ENCODE data around the gene LRCH1. TPM values are rescaled to one million over a fixed set of nuclear protein-coding genes. Genes with fewer than 3 reads are reported as not detected.

LRCH1 gene
- total RNA-seq, 3 donors from 2014 or later: 13.5 to 16.4 (median 14.7) TPM

DNA sequence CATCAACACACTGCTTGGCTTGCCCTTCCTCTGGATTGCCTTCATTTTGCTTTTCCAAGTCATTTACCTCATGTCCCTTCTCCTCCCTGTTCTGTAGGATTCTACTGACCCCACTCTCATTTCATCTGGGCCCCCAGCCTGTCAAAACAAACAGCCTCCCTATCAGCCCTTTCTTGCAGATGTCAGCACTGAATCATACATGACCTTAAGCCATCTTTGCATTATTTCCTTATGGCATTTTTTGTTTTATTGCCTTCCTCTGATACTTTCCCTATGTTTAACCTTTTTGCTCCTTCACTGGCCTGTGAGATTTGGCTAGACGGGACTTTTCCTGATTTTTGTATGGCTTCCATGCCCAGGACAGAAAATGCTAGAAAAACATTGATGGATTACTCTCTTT is 8.7 kb downstream of the LRCH1 start:
- H3K27me3 Mint-ChIP-seq (ENCODE audit: low read depth): no peaks in the 10 kb centered on the region
- ATAC-seq (no peak), DNase-seq (no peak)
- no peaks in the 10 kb centered on the region for H3K9me3 Mint-ChIP-seq
- H3K36me3 Mint-ChIP-seq (ENCODE audit: insufficient read depth): no peaks in the 10 kb centered on the region
- peaks cover 27% of the 10 kb centered on the region for H3K4me1 Mint-ChIP-seq (ENCODE audit: low read depth)
- no peak overlapping the region for H3K4me3 Mint-ChIP-seq

DNA sequence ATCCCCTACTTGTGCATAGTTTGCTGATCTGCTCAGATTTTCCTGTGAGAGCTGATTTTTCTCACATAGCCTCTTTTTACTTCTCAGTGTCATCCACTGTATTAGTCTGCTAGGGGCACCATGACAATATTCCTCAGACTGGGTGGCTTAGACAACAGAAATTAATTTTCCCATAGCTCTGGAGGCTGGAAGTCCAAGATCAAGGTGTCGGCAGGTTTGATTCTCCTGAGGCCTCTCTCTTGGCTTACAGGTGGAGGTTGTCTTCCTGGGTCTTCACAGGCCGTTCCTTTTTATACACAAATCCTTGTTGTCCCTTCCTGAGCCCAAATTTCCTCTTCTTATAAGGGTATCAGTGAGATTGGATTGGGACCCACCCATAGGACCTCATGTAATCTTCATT is 9.2 kb downstream of the LRCH1 start:
- Mint-ChIP-seq H3K36me3 (ENCODE audit: insufficient read depth) (no peaks in the 10 kb centered on the region), H3K4me1 (ENCODE audit: low read depth) (peaks cover 22% of the 10 kb centered on the region), H3K9me3 (no peaks in the 10 kb centered on the region), H3K4me3 (no peak overlapping the region), H3K27me3 (ENCODE audit: low read depth) (no peaks in the 10 kb centered on the region)
- no peak for DNase-seq
- ATAC-seq: no peak

DNA sequence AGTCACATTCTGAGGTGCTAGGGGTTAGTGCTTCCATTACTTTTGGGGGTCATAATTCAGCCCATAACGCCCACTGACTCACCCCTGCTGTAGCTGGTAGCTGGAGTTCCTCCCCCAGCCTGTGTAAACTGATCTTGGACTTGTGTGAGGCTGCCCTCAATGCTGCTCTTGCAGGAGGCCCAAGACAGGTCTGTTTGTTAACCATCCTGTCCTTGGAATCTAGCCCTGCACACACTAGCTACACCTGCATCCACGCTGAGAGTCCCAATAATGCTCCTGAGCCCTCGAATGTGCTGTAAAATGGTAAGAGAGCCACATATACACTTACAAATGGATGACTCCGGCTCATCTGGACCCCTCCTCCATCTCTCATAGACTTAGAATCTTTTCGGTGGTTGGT is 9.6 kb downstream of the LRCH1 start:
- Mint-ChIP-seq H3K9me3 (no peaks in the 10 kb centered on the region), H3K36me3 (ENCODE audit: insufficient read depth) (no peaks in the 10 kb centered on the region), H3K4me1 (ENCODE audit: low read depth) (peaks cover 22% of the 10 kb centered on the region), H3K27me3 (ENCODE audit: low read depth) (no peaks in the 10 kb centered on the region), H3K4me3 (no peak overlapping the region)
- no peak for ATAC-seq
- DNase-seq: no peak

DNA sequence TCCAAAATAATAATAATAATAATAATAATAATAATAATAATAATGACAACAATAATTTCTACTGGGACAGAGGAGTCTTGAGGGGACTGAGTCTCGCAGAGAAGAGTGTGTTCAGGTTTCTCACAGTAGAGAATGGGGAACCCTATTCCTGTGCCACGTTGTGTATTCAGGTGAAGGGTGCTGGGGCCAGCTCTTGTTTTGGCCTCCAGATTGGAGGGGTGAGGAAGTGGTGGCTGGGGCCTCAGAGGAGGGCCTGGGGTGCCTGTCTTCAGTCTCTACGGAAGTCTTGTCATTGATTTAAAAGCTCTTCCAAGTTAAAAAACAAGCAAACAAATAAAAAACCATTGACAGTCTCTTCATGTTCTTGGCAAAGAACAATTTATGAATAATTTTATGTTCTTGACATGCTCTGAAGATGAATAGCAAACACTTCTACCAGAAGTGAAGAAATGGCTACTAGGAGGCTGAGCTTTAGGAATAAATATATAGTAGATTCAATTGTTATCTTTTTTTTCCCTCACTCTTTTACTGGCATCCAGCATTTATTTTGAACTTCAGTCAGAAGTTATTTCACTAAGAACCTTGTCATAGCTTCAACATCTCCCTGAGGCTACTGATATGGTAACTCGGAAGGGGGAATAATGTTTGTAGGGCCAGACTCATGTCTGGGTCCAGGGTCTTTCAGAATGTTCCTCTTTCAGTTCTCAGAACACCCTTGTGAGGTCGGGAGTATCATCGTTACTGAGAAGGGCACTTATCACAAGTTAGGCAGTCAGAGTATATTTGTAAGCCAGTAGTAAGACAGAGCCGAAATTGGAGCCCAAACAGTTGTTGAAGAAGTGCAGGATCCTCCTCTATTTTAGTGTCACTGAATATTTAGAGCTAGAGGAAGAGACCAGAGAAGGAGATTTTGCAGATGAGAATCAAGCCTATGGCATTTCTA is 13.1 kb downstream of the LRCH1 start:
- Mint-ChIP-seq H3K36me3 (ENCODE audit: insufficient read depth) (peaks cover 3% of the 10 kb centered on the region), H3K9me3 (no peaks in the 10 kb centered on the region), H3K27me3 (ENCODE audit: low read depth) (no peaks in the 10 kb centered on the region), H3K4me3 (no peak overlapping the region), H3K4me1 (ENCODE audit: low read depth) (peaks cover 30% of the 10 kb centered on the region)
- ATAC-seq: no peak
- no peak for DNase-seq

DNA sequence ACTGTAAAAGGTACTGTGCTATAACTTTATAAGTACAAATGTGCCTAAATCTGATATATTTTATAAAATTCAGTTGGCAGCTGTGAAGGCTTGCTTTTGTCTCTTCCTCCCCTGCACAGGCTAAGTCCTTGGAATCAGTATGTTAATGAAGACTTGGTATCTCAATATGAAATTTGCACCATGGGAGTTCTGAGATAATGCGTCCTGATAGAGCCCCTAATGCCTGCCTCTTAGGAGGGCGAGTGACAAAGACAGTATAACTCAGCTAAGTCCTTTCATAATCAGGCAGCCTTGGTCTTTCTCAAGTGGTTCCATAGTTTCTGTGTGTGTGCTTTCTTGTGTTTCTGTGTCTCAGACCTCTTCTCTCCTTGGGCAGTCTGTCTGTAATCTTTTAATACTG is 14.7 kb downstream of the LRCH1 start:
- H3K4me1 Mint-ChIP-seq (ENCODE audit: low read depth): peaks cover 40% of the 10 kb centered on the region
- H3K27me3 Mint-ChIP-seq (ENCODE audit: low read depth): no peaks in the 10 kb centered on the region
- H3K36me3 Mint-ChIP-seq (ENCODE audit: insufficient read depth): peaks cover 5% of the 10 kb centered on the region
- no peak overlapping the region for H3K4me3 Mint-ChIP-seq
- no peak for ATAC-seq
- H3K9me3 Mint-ChIP-seq: no peaks in the 10 kb centered on the region
- DNase-seq: no peak

DNA sequence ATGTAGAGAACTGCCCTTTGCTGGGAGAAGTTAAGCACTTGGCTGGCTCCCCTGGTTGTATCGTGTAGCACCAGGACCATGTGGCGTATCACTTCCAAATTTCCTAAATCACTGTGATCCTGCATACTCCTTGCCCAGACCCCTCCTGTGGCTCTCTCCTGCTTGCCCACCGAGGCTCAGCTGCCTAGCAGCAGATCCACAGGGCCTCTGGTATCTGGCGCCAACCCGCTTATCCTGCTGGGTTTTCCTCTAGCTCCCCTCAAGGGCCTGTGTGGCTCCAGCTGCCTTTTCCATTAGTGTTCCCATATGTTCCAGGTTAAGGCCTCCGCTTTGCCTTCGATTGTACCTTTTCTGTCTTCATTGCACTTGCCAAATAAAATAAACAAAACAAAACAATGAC is 16.5 kb downstream of the LRCH1 start:
- Mint-ChIP-seq H3K4me3 (no peak overlapping the region), H3K9me3 (no peaks in the 10 kb centered on the region)
- DNase-seq: no peak

DNA sequence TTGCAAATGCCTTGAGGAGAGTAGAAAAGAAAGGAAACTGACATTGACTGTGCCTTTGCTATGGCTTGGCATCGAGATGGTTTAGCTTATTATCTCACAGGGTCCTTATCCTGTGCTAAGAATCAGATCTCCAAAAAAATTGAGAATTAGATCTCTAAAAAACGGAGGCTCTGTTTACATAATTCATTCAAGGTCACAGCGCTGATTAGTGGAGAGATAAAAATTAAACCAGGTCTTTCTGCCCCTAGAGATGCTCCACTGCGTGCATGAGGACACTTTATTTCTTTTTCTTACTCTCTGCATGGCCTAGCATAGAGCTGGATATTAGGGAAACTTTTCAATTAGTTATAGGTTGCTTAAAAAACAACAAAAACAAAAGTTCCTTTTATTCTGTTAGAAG is 17.3 kb downstream of the LRCH1 start:
- peaks cover 5% of the 10 kb centered on the region for H3K36me3 Mint-ChIP-seq (ENCODE audit: insufficient read depth)
- peaks cover 43% of the 10 kb centered on the region for H3K4me1 Mint-ChIP-seq (ENCODE audit: low read depth)
- no peak for ATAC-seq
- no peak for DNase-seq
- H3K27me3 Mint-ChIP-seq (ENCODE audit: low read depth): no peaks in the 10 kb centered on the region
- no peak overlapping the region for H3K4me3 Mint-ChIP-seq
- no peaks in the 10 kb centered on the region for H3K9me3 Mint-ChIP-seq

More for the DNA sequence above, 16.5 kb downstream of the LRCH1 start:
- H3K4me1 Mint-ChIP-seq (ENCODE audit: low read depth): peaks cover 40% of the 10 kb centered on the region
- peaks cover 5% of the 10 kb centered on the region for H3K36me3 Mint-ChIP-seq (ENCODE audit: insufficient read depth)
- no peaks in the 10 kb centered on the region for H3K27me3 Mint-ChIP-seq (ENCODE audit: low read depth)
- ATAC-seq: no peak

DNA sequence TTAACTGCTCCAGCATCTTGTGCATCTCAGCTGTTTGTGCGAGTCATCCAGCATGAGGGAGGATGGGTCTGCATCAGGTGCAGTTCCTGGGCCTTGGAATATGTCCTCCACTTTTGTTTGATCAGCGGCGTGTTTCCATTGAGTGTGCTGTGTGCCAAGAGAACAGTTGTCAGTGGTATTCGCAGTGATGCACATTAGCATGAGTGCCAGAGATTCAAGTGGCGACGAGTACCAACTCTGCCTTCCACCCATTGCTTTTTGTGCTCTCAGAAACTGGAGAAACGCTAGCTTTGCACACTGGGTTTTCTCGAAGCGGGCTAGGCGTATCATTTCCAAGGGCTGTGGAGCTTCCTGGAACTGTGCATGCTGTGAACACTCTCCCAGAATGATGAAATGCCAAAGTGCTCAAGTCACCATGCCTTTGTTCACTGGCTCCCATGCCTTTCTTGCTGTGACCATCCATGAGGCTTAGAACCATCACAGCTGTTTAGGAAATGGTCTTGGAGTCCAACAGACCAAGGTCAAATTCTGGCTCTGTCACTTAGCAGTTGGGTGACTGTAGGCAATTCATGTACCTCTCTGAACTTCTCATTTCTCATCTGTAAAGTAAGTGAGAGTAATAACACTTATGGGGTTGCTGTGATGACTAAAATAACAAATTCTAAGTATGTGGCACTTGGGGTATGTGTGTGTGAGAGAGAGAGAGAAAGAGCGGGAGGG is 18.4 kb downstream of the LRCH1 start:
- no peaks in the 10 kb centered on the region for H3K9me3 Mint-ChIP-seq
- peaks cover 8% of the 10 kb centered on the region for H3K36me3 Mint-ChIP-seq (ENCODE audit: insufficient read depth)
- no peak overlapping the region for H3K4me3 Mint-ChIP-seq
- peaks cover 45% of the 10 kb centered on the region for H3K4me1 Mint-ChIP-seq (ENCODE audit: low read depth)
- ATAC-seq (peak; percentile 34 to 73), DNase-seq (no peak)
- H3K27me3 Mint-ChIP-seq (ENCODE audit: low read depth): no peaks in the 10 kb centered on the region

DNA sequence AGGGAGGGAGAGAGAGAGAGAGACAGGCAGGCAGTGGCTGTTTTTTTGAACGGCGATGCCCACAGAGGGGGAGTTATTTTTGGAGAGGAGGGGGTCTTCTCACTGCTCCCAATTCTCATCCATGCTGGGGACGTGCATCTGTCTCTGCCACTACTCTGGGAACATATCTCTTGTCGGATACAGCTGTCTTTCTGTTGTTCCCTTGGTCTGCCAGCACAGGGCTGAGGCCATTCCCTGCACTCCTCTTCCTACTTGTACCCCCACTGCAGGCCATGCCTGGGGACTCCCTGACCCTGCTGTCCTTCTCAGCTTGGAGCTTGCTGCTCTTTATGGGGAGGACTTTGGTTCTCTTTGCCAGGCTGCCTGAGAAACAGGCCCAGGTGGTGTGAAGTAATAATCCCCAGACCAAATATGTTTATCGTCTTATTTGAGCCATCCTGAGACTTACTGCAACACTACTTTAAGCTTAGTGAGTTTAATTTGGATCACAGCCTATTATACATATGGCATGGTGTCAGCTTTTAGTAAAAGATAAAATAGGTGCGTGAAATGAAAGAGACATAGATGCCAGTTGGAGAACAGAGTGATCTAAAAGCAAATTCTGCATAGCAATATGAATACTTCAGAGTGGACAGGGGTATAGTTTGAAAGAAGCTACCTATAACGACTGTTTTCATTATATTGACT is 19.1 kb downstream of the LRCH1 start:
- no peak for ATAC-seq
- H3K27me3 Mint-ChIP-seq (ENCODE audit: low read depth): no peaks in the 10 kb centered on the region
- DNase-seq: no peak
- peaks cover 8% of the 10 kb centered on the region for H3K36me3 Mint-ChIP-seq (ENCODE audit: insufficient read depth)
- no peak overlapping the region for H3K4me3 Mint-ChIP-seq
- peaks cover 49% of the 10 kb centered on the region for H3K4me1 Mint-ChIP-seq (ENCODE audit: low read depth)
- no peaks in the 10 kb centered on the region for H3K9me3 Mint-ChIP-seq

DNA sequence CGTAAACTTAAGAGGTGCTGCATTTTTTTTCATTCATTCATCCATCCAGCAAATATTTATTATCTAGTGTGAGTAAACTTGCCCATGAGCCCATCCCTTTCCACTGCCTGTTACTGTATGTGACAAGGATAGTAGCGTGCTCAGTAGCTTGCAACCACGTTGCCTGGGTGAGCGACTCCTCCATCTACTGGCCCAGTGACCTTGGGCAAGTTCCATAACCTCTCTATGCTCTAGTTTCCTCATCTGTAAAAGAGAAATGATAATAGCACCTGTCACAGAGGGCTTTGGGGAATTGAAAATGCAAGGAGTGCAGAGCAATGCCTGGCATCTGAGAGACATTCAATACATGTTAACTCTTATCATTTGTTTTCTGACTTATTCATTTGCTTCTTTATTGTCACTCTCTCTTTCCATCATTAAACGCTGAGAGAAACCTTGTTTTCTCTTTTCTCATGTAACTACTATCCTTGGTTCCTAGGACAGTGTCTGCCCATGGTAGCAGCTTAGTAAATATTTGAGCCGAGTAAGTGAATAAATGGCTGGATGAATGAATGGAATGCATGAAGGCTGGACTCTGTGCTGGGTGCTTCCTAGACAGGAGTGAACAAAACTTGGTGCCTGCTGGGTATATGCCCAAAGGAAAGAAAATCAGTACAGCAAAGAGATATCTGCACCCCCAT is 19.9 kb downstream of the LRCH1 start:
- Mint-ChIP-seq H3K36me3 (ENCODE audit: insufficient read depth) (peaks cover 5% of the 10 kb centered on the region), H3K27me3 (ENCODE audit: low read depth) (no peaks in the 10 kb centered on the region), H3K9me3 (no peaks in the 10 kb centered on the region), H3K4me1 (ENCODE audit: low read depth) (peaks cover 53% of the 10 kb centered on the region), H3K4me3 (no peak overlapping the region)
- ATAC-seq (no peak), DNase-seq (no peak)

DNA sequence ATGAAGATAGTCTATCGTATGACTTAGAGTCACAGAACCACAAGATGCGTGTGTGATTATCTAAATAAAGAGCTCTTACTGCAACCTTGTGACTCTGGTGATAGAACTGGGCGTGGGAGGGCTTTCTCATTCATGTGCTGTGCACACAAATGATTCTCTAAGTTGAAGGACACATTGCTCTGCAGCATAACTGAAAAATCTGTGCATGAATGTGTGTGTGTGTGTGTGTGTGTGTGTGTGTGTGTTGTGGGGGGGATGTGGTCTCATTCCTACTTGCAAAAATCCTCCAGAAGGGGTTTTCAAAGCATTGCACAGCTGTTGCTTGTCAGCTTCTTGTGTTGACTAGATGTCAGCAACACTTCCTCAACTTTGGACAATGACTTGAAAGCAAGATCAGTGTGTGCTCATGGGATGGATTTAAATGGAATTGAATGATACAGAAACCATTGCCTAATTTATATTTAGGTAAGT is 22.4 kb downstream of the LRCH1 start:
- Mint-ChIP-seq H3K9me3 (no peaks in the 10 kb centered on the region), H3K36me3 (ENCODE audit: insufficient read depth) (peaks cover 4% of the 10 kb centered on the region), H3K27me3 (ENCODE audit: low read depth) (no peaks in the 10 kb centered on the region), H3K4me3 (no peak overlapping the region), H3K4me1 (ENCODE audit: low read depth) (peaks cover 71% of the 10 kb centered on the region)
- DNase-seq (no peak), ATAC-seq (no peak)

DNA sequence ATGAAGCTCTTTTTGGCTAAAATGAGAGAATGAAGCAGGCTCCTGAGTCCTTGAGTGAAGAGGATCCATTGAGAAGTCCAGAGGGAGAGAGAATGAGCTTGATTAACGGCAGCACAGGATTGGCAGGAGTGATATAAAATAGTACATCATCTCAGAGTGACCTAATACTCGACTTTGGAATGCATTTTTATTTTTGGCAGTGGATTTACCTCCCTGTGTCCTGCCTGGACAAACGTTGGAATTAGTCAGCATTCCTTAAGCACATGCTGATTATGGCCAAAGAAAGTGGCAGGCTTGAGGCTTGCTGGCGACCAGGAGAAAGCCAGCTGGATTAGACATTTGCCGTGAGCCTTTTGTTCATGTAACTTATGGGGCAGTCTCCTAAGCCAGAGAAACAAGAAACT is 22.9 kb downstream of the LRCH1 start:
- Mint-ChIP-seq H3K4me1 (ENCODE audit: low read depth) (peaks cover 72% of the 10 kb centered on the region), H3K9me3 (no peaks in the 10 kb centered on the region)

DNA sequence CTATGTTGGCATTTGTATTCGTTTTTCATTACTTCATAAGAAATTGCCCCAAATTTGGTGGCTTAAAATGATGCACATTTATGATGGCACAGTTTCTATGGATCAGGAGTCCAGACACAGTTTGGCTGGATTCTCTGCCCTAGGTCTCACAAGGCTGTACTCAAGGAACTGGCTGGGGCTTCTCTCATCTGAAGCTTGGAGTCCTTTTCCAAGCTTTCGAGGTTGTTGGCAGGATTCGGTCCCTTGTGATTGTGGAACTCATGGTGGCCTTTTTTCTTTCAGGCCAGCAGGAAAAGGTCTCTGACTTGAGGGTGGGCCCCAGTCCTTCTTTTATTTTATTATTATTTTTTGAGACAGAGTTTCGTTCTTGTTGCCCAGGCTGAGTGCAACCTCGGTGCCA is 23.8 kb downstream of the LRCH1 start:
- ATAC-seq: no peak
- H3K27me3 Mint-ChIP-seq (ENCODE audit: low read depth): no peaks in the 10 kb centered on the region
- H3K4me1 Mint-ChIP-seq (ENCODE audit: low read depth): peaks cover 68% of the 10 kb centered on the region
- H3K9me3 Mint-ChIP-seq: no peaks in the 10 kb centered on the region
- no peak overlapping the region for H3K4me3 Mint-ChIP-seq
- DNase-seq: no peak
- H3K36me3 Mint-ChIP-seq (ENCODE audit: insufficient read depth): peaks cover 5% of the 10 kb centered on the region

More for the DNA sequence above, 22.9 kb downstream of the LRCH1 start:
- Mint-ChIP-seq H3K36me3 (ENCODE audit: insufficient read depth) (peaks cover 4% of the 10 kb centered on the region), H3K27me3 (ENCODE audit: low read depth) (no peaks in the 10 kb centered on the region), H3K4me3 (no peak overlapping the region)
- DNase-seq: no peak
- ATAC-seq: no peak

Data from activated T-cell treated with anti-CD3 and anti-CD28 coated beads, Interleukin-2, amount 50 U/mL, for 4 hours (primary cell).